ENCODE measurements around the gene VAC14.

DNA sequence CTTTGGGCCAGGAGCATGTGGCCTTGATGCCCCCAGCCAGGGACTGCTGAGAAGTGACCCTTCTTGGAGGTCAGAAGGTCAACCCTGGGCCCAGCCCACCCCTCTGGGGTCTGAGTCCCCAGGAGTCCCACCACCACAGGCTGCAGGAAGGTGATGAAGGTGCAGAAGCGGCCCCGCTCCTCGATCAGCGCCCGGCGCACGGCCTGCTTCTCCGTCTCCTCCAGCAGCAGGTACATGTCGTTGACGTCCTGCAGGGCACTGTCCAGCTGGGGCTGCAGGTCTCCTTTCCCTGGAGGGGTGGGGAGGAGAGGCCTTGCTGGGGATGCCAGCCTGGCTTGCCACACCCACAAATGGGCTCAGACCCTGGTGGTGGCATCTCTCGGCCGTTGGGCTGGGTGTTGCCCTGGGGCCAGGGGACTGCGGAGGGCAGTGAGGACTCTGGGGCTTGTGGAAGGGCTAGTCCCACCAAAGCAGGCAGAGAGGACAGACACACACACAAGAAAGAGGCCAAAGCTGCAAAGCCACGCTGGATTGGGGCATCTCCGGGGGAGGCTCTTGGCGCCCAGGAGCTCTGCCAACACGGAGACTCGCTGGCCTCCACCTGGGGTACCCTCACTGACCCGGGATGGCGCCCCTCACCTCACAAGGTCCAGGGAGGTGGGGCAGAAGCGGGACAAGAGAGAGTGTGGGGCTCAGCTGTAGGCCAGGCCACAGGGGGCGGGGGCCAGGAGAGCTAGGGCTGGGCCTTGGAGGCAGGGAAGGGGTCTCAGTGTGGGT, 122.6 kb downstream of the VAC14 start:
- TF ChIP-seq, protein P1, sequence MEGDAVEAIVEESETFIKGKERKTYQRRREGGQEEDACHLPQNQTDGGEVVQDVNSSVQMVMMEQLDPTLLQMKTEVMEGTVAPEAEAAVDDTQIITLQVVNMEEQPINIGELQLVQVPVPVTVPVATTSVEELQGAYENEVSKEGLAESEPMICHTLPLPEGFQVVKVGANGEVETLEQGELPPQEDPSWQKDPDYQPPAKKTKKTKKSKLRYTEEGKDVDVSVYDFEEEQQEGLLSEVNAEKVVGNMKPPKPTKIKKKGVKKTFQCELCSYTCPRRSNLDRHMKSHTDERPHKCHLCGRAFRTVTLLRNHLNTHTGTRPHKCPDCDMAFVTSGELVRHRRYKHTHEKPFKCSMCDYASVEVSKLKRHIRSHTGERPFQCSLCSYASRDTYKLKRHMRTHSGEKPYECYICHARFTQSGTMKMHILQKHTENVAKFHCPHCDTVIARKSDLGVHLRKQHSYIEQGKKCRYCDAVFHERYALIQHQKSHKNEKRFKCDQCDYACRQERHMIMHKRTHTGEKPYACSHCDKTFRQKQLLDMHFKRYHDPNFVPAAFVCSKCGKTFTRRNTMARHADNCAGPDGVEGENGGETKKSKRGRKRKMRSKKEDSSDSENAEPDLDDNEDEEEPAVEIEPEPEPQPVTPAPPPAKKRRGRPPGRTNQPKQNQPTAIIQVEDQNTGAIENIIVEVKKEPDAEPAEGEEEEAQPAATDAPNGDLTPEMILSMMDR (IDR thresholded peaks at IDR 0.05), result no peak
- no peak for TF ChIP-seq POLR2A (IDR thresholded peaks at IDR 0.05)

Measured in Peyer's patch (tissue), 4 donors.